HG03196 (cell line): ENCODE measurements around the gene LAMC3.

Experiments
- ATAC-seq: cut with Tn5 transposase; IDR thresholded peaks from one replicate; pipeline ENCODE4 v1.9.1; 2021; ENCODE audit not compliant: unreplicated experiment

The LAMC3 gene

DNA sequence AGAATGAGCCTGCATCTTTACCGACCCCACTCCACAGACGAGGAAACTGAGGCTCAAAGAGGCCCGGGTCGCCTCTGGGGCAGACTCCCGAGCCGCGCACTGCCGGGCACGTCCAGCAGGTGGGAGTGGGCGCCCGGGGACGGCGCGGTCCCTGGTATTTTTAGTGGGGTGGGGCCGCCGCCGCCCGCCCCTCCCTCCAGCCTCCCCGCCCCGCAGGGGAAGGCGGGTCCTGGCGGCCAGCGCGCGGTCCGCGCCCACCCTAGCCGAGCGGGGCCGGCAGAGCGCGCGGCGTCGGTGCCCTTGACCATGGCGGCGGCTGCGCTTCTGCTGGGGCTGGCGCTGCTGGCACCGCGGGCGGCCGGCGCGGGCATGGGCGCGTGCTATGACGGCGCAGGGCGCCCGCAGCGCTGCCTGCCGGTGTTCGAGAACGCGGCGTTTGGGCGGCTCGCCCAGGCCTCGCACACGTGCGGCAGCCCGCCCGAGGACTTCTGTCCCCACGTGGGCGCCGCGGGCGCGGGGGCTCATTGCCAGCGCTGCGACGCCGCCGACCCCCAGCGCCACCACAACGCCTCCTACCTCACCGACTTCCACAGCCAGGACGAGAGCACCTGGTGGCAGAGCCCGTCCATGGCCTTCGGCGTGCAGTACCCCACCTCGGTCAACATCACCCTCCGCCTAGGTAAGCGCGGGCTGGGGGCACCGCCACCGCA, at the start of gene LAMC3:
TSS of gene LAMC3 (plus strand) at position 266 of the 710 bp plus-strand sequence. CDS start at position 307, 41 bp downstream.
- ATAC-seq: no peak

GRCh38 chr9:130959809-130960334, 49.1 kb upstream of the LAMC3 start:
- no peak for ATAC-seq

GRCh38 chr9:130960522-130961378, 48.2 kb upstream of the LAMC3 start:
- ATAC-seq: no peak

DNA sequence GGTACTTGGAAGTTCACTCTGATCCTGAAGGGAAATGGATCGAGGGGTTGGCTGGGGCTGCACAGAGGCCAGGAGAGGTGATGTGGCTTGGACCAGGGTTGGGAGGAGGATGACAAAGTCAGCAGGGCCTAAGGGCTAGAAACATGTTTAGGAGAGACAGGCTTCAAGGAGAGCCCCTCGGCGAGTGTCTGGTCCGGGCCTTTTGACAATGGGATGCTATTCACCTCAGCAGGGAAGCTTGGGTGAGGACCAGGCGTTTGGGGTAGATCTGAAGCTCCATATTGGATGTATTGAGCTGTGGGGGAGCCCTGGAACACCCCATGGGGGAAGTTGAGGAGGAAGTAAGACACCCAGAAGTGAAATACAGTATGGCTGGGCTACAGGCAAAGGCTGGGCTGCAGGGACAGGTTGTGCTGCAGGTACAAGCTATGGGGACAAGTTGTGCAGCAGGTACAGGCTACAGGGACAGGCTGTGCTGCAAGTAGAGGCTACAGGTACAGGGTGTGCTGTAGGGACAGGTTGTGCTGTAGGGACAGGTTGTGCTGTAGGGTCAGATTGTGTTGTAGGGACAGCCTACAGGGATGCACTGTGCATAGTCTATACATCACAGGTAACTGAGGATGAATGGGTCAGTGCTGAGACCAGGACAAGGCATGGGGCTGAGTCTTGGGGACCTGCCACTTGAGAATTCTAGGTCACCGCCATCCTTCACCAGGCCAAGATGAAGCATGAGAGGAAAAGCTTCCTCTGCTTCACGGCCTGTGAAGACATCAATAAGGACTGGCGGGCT, 47.3 kb upstream of the LAMC3 start:
- no peak for ATAC-seq

DNA sequence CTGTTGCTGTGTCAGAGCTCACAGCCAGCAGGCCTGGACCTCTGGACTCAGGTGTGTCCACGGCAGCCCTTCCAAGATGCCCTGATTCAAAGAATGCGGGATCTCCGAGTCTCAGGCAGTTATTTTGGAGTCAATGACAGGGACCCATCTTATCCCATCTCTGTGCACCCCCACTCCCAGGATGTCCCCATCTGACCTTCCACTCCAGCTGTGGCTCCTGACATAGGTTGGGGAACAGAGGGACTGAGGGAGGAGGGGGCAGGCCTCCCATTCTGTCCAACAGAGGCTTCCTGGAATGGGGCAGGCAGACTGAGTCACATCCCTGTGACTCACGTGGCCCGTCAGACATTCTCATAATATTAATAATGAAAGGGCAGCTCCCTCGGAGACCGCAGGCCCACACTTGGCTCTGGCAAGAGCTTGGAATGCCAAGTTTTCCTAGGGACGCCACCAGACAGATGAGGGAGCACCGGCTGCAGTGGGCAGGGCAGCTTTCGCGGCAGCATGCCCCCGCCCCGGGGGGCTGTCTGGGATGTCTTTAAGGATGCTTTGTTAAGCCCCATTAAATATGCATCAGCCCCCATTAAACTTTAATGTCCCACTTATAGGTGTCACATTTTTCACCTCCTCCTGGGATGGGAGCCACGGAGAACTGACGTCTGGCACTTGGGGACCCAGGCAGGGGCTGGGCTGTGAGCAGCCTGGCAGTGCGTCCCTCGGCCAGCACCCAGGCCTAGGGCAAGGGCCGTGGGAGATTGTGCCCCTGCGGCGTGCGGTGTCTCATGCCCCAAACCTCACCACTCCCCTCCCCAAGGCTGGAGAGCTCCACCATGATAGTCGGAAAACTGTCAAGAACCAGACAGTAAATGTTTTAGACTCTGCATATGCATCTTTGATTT, 46.3 kb upstream of the LAMC3 start:
- ATAC-seq: no peak

DNA sequence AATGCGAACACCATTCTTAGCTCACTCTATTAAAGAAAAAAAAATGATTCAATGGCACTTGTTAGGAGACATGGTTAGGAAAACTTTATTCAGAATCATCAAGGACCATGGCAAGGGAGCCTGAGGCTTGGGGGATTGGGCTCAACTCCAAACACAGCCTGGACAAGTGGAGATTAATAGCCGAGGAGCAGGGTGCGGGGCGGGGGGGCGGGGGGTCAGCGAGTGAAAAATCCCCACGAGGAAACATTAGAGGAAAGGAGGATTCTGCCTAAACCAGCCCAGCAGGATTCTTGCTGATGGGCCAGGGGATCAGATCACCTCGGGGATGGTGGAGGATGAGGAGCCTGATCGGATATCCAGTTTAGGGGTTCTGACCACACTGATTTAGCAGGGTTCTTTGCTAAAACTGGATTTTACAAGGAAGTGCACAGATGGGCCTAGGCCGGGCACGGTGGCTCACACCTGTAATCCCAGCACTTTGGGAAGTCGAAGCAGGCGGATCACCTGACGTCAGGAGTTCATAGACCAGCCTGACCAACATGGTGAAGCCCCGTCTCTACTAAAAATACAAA, 45.6 kb upstream of the LAMC3 start:
- ATAC-seq: no peak

DNA sequence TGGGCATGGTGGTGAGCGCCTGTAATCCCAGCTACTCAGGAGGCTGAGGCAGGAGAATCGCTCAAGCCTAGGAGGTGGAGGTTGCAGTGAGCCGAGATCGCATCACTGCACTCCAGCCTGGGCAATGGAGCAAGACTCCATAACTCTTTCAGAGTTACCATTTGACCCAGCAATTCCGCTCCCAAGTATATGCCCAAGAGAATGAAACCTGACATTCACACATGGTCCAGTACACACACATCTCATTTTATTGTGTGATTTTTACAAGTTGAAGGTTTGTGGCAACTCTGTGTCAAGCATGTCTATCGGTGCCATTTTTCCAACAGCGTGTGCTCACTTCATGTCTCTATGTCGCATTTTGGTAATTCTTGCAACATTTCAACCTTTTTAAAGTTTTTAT, 45.1 kb upstream of the LAMC3 start:
- ATAC-seq: no peak

DNA sequence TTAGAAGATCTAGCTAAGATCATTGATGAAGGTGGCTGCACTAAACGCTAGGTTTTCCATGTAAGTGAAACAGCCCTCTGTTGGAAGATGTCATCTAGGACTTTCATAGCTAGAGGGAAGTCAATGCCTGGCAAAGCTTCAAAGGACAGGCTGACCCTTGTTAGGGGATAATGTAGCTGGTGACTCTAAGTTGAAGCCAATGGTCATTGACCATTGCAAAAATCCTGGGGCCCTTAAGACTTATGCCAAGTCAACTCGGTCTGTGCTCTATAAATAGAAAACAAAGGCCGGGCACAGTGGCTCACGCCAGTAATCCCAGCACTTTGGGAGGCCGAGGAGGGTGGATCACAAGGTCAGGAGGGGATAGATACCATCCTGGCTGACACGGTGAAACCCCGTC, 43.3 kb upstream of the LAMC3 start:
- ATAC-seq: no peak

GRCh38 chr9:130970052-130970451, 38.9 kb upstream of the LAMC3 start:
- no peak for ATAC-seq

DNA sequence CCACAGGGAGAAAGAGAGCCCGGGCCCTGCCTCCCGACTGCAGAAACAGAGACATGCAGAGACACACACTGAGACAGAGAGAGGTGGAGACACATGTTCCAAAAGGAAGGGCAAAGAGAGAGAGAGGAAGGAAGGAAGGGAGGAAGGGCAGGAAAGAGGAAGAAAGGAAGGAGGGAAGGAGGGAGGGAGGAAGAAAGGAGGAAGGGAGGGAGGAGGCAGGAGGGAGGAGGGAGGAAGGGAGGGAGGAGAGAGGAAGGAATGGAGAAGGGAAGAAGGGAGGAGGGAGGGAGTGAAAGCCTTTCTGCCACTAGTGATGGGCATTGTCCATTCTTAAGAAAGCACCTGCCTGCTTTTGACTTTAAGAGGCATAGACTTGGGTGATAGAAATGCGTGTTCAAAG, 38.1 kb upstream of the LAMC3 start:
- ATAC-seq: no peak

DNA sequence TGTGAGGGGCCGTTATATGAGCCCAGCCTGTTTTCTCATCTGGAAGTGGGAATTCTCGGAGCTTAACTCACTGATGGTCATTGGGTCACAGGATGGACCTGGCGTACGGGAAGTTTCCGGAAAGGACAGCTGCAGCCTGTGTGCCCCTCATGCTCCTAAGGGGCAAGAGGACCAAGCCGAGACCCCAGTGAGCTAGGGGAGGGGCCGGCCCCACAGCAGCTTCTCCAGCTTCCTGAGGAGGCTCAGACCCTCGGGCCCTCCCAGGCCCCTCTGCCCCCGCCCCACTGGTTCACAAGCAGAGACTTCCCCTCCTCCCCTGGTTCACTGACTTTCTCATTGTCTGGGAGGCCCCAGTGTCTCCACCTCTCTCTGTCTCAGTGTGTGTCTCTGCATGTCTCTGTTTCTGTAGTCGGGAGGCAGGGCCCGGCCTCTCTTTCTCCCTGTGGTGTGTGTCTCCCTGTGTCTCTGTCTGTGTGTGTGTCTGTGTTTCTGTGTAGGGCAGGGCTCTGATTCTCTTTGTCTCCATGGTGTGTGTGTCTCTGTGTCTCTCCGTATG, 37.6 kb upstream of the LAMC3 start:
- no peak for ATAC-seq

- no peak for ATAC-seq
Observed at GRCh38 chr9:130972277-130972956, 36.6 kb upstream of the LAMC3 start.

DNA sequence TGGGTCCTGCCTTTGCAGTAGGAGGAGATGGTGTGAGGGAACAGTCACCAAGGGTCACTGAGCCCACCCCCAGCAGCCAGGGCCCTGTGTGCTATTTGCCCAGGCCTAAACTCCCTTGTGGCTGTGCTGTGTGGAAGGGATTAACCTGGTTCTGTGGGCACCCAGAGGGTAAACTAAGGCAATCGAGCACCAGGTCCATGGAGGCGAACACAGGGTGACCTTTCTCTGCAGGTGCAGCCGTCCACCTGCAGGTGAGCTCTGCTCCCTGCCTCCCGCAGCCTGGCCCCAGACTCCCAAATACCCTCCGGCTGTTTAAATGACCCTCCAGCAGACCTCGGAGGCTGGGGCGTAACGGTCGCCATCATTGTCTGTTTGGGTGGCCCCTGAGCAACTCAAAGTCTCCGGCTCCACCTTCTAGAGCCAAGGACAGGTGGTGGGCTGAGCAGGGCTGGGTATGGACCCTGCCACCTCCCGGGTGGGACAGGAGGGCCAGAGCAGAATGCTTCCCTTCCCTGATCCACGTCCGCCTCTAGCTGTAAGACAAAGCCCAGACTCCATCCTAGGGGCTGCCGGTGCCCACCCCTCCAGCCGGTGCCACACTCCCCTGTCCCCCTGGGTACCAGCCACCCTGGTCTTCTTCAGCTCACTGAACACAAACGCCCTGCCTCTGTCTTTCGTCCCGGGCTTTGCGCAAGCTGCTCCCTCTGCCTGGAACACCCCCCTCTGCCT, 35.9 kb upstream of the LAMC3 start:
- no peak for ATAC-seq

DNA sequence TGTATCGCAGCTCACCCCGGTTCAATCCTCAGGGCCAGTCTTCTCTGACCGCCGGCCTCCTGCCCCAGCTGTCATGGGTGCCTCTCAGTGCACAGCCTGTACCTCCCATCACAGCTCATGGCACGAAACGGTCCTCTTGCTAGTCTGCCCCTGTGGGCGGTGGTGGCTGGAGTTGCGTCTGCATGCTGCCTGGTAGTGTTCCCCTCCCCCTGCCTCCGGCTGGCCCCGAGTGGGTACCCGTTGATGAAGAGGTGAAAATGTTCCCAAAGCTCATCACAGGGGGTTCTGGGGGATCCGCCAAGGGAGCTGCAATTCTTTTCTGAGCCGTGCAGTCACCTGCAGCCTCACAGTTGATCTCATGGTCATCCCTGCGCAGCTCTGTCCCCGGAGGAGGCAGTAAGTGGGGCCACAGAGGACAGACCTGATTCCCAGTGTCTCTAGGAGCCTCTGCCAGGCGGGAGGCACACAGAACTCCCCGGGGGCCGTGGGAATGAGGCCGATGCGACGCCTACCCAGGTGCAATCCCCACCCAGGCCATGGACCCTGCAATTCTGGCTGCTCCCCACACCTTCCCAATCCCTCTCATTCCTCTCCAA, 35.2 kb upstream of the LAMC3 start:
- no peak for ATAC-seq

- ATAC-seq: no peak
Observed at GRCh38 chr9:130974697-130975096, 34.3 kb upstream of the LAMC3 start.

DNA sequence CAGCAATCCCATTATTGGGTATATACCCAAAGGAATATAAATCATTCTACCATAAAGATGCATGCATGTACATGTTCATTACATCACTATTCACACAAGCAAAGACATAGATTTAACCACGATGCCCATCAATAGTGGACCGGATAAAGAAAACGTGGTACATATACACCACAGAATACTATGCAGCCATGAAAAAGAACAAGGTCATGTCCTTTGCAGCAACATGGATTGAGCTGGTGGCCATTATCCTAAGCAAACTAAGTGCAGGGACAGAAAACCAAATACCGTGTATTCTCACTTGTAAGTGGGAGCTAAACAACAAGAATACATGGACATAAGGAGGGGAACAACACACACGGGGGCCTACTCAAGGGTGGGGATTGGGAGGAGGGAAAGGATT, 33.8 kb upstream of the LAMC3 start:
- ATAC-seq: no peak

DNA sequence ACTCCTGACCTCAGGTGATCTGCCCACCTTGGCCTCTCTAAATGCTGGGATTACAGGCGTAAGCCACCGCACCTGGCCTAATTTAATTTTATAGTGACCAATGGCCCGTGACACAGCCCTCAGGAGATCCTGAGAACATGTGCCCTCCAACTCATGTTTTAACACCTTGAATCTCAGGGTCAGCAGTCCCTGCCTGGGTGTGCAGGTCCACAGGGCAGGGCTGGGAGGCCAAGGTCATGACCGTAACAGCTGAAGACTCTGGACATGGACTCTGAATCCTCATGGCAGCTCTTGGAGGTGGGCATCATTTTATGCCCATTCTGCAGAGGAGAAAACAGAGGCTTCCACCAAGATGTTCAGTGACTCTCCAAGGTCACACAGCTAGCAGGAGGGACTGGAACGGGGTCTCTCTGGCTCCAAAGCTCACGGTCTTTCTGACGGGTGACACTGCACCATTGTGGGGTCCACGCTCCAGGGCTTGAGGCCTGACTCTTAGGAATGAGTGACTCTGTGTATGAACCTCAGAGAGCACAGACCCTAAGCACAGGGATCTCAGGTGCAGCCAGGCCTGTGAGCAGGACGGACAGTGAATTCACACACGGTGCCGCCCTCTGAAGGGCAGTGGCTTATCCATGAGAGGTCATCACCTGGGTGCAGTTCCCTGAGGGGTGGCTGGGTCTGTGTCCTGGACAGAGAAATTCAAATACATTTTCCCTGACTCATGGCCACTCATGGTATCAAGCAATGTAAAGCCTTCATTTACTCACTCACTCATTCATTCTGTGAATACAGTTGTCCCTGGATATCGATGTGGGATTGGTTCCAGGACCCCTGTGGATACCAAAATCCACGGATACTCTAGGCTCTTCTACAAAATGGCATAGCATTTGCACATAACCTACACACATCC, 32.8 kb upstream of the LAMC3 start:
- no peak for ATAC-seq
